COR-L47 (cell line): Measurements from ENCODE around the gene BORCS6.
"Not testable (repeated sequence)": the region's sequence is repeated elsewhere in the genome, so short reads cannot be mapped to it uniquely, and the experiment has no call there.

Experiments
- DNase-seq: peaks from one replicate; lab custom pipeline; 2025; lab: John Stamatoyannopoulos, UW

The BORCS6 gene

GRCh38 chr17:8189711-8190477, at the start of gene BORCS6:
BORCS6 (minus strand) TSS chr17:8190180; CDS start chr17:8190140, 40 bp downstream.
- DNase-seq, result peak; percentile 86

GRCh38 chr17:8237886-8238285, 47.9 kb upstream of the BORCS6 start:
- no peak for DNase-seq

- DNase-seq, result no peak
Observed at GRCh38 chr17:8237175-8237574, 47.2 kb upstream of the BORCS6 start.

- no peak for DNase-seq
Observed at GRCh38 chr17:8235676-8236075, 45.7 kb upstream of the BORCS6 start.

- no peak for DNase-seq
Observed at GRCh38 chr17:8234361-8235270, 44.6 kb upstream of the BORCS6 start.

- no peak for DNase-seq
Observed at GRCh38 chr17:8231701-8232100, 41.7 kb upstream of the BORCS6 start.

- DNase-seq, result no peak
Observed at GRCh38 chr17:8227238-8227581, 37.2 kb upstream of the BORCS6 start.

GRCh38 chr17:8226536-8227237, 36.7 kb upstream of the BORCS6 start:
- DNase-seq, result no peak

- DNase-seq, result no peak
Observed at GRCh38 chr17:8225813-8226535, 36.0 kb upstream of the BORCS6 start.

- no peak for DNase-seq
Observed at GRCh38 chr17:8224891-8225812, 35.2 kb upstream of the BORCS6 start.

GRCh38 chr17:8223356-8224126, 33.6 kb upstream of the BORCS6 start:
- DNase-seq, result peak; percentile 10

GRCh38 chr17:8222630-8223355, 32.8 kb upstream of the BORCS6 start:
- DNase-seq, result peak; percentile 68

GRCh38 chr17:8222380-8222629, 32.3 kb upstream of the BORCS6 start:
- DNase-seq, result no peak

- peak; percentile 59 for DNase-seq
Observed at GRCh38 chr17:8221663-8222379, 31.8 kb upstream of the BORCS6 start.

GRCh38 chr17:8220783-8221662, 31.0 kb upstream of the BORCS6 start:
- DNase-seq, result peak; percentile 68

GRCh38 chr17:8214000-8214399, 24.0 kb upstream of the BORCS6 start:
- not testable (repeated sequence) for DNase-seq

- no peak for DNase-seq
Observed at GRCh38 chr17:8212312-8213180, 22.6 kb upstream of the BORCS6 start.
